GM23248 (cell line): ENCODE measurements around the gene FIS1.

Source experiments
- EZH2 ChIP-seq: fragments of 200-600 bp; sonication (generic); IDR thresholded peaks from 2 replicates; pipeline ENCODE4 v1.6.1; 2018; ENCODE audit warnings: antibody characterized with exemption, mild to moderate bottlenecking; ENCODE audit not compliant: insufficient read depth, poor library complexity, severe bottlenecking
- EZH2phosphoT487 ChIP-seq: fragments of 200-600 bp; sonication (generic); IDR thresholded peaks from 2 replicates; pipeline ENCODE4 v1.6.1; 2018; ENCODE audit warnings: antibody characterized with exemption, moderate library complexity, mild to moderate bottlenecking, low read depth; ENCODE audit not compliant: insufficient read depth

DNA sequence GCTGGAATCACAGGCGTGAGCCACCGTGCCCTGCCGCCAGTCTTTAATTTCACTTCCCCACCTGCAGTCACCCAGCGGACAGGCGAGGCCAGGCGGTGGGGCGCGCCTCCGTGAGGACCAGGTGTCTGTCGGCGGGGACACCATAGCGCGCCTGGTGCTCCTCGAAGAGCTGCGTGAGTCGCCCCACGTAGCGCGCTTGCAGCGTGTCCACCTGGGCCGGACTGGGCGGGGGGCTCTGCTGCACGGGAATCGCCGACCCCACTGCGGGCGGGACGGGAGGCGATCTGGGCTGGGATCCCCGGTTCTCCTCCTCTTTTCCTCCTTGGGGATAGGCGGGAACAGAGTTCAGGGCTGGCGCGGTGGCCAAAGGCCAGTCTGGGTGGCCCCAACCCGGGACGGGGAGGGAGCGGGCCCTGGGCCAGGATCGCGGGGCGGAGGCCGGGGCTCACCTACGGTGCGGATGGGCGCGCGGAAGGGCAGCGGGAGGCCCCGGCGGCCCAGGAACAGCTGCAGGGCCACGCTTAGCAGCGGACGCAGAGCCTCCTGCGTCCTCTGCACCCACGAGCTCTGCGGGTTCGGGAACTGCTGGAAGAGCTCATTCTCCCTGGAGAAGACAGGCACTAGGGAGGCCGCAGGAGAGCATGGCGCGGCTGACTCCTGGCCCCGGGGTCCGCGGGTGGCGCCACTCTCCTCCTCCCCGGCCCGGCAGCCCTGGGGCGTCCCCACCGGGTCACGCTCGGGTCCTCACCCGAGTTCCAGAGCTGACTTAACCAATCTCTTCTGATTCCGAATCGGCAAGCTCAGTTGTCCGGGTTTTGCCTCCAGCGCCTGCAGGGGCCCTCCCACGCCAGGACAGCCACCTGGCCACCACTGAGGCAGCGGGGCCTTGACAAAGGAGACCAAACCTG, 42.9 kb downstream of the FIS1 start:
- TF ChIP-seq EZH2phosphoT487 (no peak), EZH2 (peak; percentile 36)
